IPS-15b (cell line): ENCODE measurements around the gene CHD5.

Source experiments
- H3K27me3 ChIP-seq: one replicate; pipeline ENCODE4 v1.6.1; 2013; ENCODE audit warnings: low read length; ENCODE audit not compliant: control insufficient read depth, insufficient read depth
- H3K36me3 ChIP-seq: one replicate; pipeline ENCODE4 v1.6.1; 2013; ENCODE audit warnings: low read length; ENCODE audit not compliant: control insufficient read depth, insufficient read depth
- H3K4me1 ChIP-seq: one replicate; pipeline ENCODE4 v1.6.1; 2013; ENCODE audit warnings: mild to moderate bottlenecking, low read length; ENCODE audit not compliant: control insufficient read depth, insufficient read depth
- H3K4me3 ChIP-seq: one replicate; pipeline ENCODE4 v1.5.1; 2013; ENCODE audit warnings: low read depth, low read length
- H3K9ac ChIP-seq: one replicate; pipeline ENCODE4 v1.6.1; 2013; ENCODE audit warnings: low read depth, mild to moderate bottlenecking, low read length
- H3K9me3 ChIP-seq: one replicate; pipeline ENCODE4 v1.6.1; 2013; ENCODE audit warnings: mild to moderate bottlenecking, low read length; ENCODE audit not compliant: control insufficient read depth, insufficient read depth

CHD5 gene

DNA sequence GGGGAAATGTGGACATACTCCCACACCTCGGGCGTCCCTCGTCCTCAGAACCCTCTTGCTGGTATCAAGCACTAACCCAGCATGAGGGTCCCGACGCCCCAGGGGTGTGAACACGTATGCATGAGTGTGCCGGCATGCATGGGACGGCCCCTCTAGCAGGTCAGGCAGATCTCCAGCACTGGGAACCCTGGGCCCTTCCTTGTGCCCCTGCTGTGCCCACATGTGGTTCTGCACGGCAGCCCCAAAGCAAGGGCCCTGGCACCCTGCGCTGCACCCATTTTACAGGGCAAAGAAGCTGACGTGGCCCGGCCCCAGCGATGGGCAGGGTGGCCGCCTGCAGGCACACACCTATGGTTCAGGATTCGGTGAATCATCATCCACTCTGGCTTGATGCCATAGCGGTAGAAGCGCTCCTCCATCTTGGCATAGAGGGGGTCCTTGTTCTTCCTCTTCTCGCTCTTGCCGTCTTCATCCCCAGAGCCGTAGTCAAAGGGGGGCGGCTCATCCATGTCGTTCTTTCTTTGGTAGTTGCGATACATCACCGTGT, 34.2 kb downstream of the CHD5 start:
- H3K27me3 ChIP-seq = peaks cover 21% of the 10 kb centered on the region
- no peaks in the 10 kb centered on the region for H3K36me3 ChIP-seq
- peaks cover 2% of the 10 kb centered on the region for H3K4me1 ChIP-seq

DNA sequence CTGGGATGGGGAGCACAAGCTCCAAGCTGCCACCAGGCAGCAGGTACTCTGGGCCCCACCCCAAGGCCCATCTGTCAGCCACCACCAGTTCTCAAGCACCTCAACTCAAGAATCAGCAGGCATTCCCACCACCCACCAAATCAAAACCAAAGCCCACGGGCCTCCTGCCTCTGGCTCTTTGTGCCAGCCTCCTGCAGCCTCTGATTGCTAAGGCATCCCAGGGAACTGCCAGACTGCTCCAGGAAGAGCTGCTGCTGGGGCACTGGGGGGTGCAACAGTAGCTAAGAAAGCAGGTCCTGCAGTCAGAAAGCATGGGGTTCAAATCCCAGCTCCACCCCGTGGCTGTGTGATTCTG, 34.7 kb downstream of the CHD5 start:
- no peak overlapping the region for H3K4me3 ChIP-seq
- H3K36me3 ChIP-seq = no peaks in the 10 kb centered on the region
- H3K27me3 ChIP-seq = peaks cover 21% of the 10 kb centered on the region
- H3K9me3 ChIP-seq = no peaks in the 10 kb centered on the region
- peaks cover 2% of the 10 kb centered on the region for H3K4me1 ChIP-seq
- H3K9ac ChIP-seq = no peak overlapping the region

More for the DNA sequence above, 34.2 kb downstream of the CHD5 start:
- H3K9me3 ChIP-seq = no peaks in the 10 kb centered on the region
- H3K4me3 ChIP-seq = no peak overlapping the region
- H3K9ac ChIP-seq = no peak overlapping the region

DNA sequence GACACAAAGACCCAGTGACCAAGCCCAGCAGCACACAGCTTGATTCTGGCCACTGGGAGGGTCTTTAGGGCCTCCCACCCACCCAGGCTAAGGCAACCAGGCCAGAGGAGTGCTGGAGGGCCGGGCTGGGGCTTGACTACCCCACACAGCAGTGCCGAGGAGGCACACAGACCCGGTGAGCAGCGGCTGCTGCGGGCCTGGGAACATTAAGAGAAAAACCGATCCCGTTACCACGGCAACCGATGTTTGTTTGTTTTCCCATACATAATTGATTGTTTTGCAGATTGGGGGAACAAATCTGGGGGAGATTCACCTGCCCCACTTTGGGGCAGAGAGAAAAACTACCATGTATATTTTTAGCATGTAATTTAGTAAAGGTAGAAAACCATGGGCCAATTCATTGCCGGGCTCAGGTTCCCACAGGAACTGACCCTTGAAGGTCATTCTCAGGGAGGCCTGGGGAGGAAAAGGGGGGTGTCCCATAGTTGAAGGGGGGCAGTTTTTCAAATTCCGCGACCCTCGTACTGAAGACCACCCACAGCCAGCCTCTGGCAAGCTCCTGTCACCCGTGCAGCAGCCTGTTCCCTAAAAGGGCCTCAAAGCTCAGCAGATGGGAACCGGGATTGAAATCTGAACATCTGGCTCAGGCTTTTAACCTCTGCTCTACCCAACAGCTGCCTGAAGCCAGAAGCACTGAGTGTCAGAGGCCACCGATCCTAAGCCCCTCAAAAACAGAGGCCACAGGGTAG, 35.3 kb downstream of the CHD5 start:
- peaks cover 19% of the 10 kb centered on the region for H3K27me3 ChIP-seq
- H3K4me3 ChIP-seq = no peak overlapping the region
- H3K4me1 ChIP-seq = peaks cover 2% of the 10 kb centered on the region
- H3K9ac ChIP-seq = no peak overlapping the region
- no peaks in the 10 kb centered on the region for H3K36me3 ChIP-seq
- H3K9me3 ChIP-seq = no peaks in the 10 kb centered on the region

- Histone ChIP-seq H3K4me1 (peaks cover 2% of the 10 kb centered on the region), H3K4me3 (no peak overlapping the region), H3K27me3 (peaks cover 13% of the 10 kb centered on the region), H3K9me3 (no peaks in the 10 kb centered on the region), H3K9ac (no peak overlapping the region), H3K36me3 (no peaks in the 10 kb centered on the region)
Observed at GRCh38 chr1:6144175-6144574, 35.9 kb downstream of the CHD5 start.

- Histone ChIP-seq H3K27me3 (peaks cover 10% of the 10 kb centered on the region), H3K4me1 (peaks cover under 1% of the 10 kb centered on the region), H3K9me3 (no peaks in the 10 kb centered on the region), H3K4me3 (no peak overlapping the region), H3K36me3 (no peaks in the 10 kb centered on the region), H3K9ac (no peak overlapping the region)
Observed at GRCh38 chr1:6143395-6143794, 36.7 kb downstream of the CHD5 start.

DNA sequence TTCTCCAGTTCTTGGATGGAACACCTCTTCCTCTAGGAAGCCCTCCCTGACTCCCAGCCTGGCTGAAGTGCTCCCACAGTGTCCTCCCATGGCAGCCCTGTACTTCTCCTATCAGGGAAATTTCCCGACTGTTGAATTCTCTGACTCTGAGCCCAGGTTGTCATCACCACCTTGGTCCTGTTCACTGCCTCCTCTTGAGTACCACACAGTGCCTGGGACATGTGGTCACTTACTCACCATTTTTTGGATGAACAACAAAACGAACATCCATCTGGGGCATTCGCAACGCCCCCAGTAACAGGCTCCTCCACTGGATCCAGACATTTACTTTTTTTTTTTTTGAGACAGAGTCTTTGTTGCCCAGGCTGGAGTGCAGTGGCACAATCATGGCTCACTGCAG, 37.4 kb downstream of the CHD5 start:
- H3K4me3 ChIP-seq = no peak overlapping the region
- H3K4me1 ChIP-seq = no peaks in the 10 kb centered on the region
- H3K9ac ChIP-seq = no peak overlapping the region
- no peaks in the 10 kb centered on the region for H3K9me3 ChIP-seq
- peaks cover 4% of the 10 kb centered on the region for H3K27me3 ChIP-seq
- no peaks in the 10 kb centered on the region for H3K36me3 ChIP-seq

DNA sequence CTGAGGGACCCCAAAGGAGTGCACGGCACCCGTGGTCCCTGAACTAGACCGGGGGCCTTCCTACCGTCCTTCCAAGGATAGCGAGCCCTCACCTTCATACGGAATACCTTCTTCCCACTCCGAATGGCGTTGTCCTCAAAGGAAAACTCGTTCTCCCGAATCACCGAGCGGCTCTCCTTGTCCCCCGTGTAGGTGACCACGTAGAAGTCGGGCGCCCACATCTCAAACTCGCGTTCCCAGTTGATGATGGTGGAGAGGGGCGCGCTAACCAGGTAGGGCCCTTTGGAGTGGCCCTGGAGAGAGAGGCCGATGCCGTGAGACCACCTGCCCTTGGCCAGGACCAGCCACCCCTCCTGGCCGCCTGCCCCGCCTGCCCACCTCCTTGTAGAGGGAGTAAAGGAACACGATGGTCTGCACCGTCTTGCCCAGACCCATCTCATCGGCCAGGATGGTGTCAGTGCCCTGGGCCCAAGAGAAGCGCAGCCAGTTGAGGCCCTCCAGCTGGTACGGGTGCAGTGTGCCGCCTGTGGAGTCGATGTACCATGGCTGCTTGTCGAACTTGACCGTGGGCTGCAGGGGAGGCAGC, 38.0 kb downstream of the CHD5 start:
- Histone ChIP-seq H3K9me3 (no peaks in the 10 kb centered on the region), H3K9ac (no peak overlapping the region), H3K4me3 (no peak overlapping the region), H3K27me3 (no peaks in the 10 kb centered on the region), H3K4me1 (no peaks in the 10 kb centered on the region), H3K36me3 (no peaks in the 10 kb centered on the region)

DNA sequence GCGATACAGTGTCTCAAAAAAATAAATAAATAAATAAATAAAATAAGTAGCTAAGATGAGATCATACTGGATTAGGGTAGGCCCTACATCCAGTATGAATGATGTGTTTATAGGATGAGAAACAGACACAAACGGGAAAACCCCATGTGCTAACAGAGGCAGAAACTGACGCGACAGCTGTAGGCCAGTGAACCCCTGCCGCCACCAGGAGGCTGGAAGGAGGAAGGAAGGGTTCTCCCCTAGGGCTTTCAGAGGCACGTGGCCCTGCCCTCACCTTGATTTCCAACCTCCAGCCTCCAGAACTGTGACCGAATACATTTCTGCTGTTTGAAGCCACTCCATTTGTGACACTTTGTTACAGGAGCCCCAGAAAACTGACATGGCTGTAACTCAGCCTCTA, 38.5 kb downstream of the CHD5 start:
- no peaks in the 10 kb centered on the region for H3K4me1 ChIP-seq
- H3K4me3 ChIP-seq = no peak overlapping the region
- no peak overlapping the region for H3K9ac ChIP-seq
- no peaks in the 10 kb centered on the region for H3K9me3 ChIP-seq
- H3K36me3 ChIP-seq = no peaks in the 10 kb centered on the region
- H3K27me3 ChIP-seq = no peaks in the 10 kb centered on the region

GRCh38 chr1:6140413-6140812, 39.7 kb downstream of the CHD5 start:
- no peaks in the 10 kb centered on the region for H3K27me3 ChIP-seq
- no peaks in the 10 kb centered on the region for H3K4me1 ChIP-seq
- no peaks in the 10 kb centered on the region for H3K9me3 ChIP-seq
- H3K9ac ChIP-seq = no peak overlapping the region
- H3K4me3 ChIP-seq = no peak overlapping the region
- H3K36me3 ChIP-seq = no peaks in the 10 kb centered on the region

DNA sequence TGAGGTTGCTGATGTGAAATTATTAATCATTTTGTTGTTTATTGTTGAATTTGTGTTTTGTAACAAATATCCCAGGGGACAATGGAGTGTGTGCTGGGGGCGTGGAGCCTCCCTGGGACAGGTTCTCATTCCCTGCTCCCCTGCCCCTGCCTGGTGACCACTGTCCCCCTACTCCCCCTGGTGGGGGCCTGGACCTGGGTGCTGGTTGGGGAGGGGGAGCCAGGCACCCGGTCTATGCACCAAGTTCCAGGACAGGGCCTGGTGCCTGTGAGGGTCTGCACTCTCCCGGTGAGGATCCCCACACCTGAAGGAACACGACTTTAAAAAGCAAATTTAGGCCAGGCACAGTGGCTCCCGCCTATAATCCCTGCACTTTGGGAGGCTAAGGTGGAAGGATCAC, 42.4 kb downstream of the CHD5 start:
- no peaks in the 10 kb centered on the region for H3K27me3 ChIP-seq
- H3K9ac ChIP-seq = no peak overlapping the region
- H3K4me3 ChIP-seq = no peak overlapping the region
- H3K9me3 ChIP-seq = no peaks in the 10 kb centered on the region
- H3K4me1 ChIP-seq = no peaks in the 10 kb centered on the region
- H3K36me3 ChIP-seq = no peaks in the 10 kb centered on the region

- no peak overlapping the region for H3K9ac ChIP-seq
- H3K4me1 ChIP-seq = no peaks in the 10 kb centered on the region
- no peak overlapping the region for H3K4me3 ChIP-seq
- H3K36me3 ChIP-seq = no peaks in the 10 kb centered on the region
- no peaks in the 10 kb centered on the region for H3K9me3 ChIP-seq
- H3K27me3 ChIP-seq = no peaks in the 10 kb centered on the region
Observed at GRCh38 chr1:6136516-6137220, 43.5 kb downstream of the CHD5 start.
